Motor neuron (in vitro differentiated cells): ENCODE results near the gene ADCY3. TPM values are rescaled to one million over a fixed set of nuclear protein-coding genes. Genes with fewer than 3 reads are reported as not detected.
A peak's percentile ranks its signal among the peaks of the same experiment; 100 is the strongest.

Source experiments
- ATAC-seq, 8 experiments: fragments of 200-7000 bp; cut with Tn5 transposase; replicated peaks in 6 of 8; 2 replicates each; pipeline ENCODE4 v1.8.0; 2021; ENCODE audit warnings: mild to moderate bottlenecking in 8 of 8, moderate library complexity in 8 of 8
- H3K27ac ChIP-seq, 2 donors: fragments of 250-450 bp; sonication (Bioruptor Pico); 2 replicates each; pipeline ENCODE4 v1.9.0; 2021; ENCODE audit warnings: antibody characterized with exemption in 2 of 2, mild to moderate bottlenecking in 2 of 2, moderate library complexity in 1 of 2
- H3K4me1 ChIP-seq, 2 donors: fragments of 250-450 bp; sonication (Bioruptor Pico); replicated peaks in 1 of 2; 2 replicates each; pipeline ENCODE4 v1.6.1; 2021; ENCODE audit warnings: antibody characterized with exemption in 2 of 2, mild to moderate bottlenecking in 2 of 2, moderate library complexity in 1 of 2
- H3K4me3 ChIP-seq, 5 donors: fragments of 250-450 bp; sonication (Bioruptor Pico); 2 replicates each; pipeline ENCODE4 v1.9.0; 2021; ENCODE audit warnings: antibody characterized with exemption in 5 of 5, mild to moderate bottlenecking in 5 of 5, moderate library complexity in 4 of 5
- WGBS, 10 experiments: fragments of 450-650 bp; shearing (Covaris generic); methylation state at CpG; one replicate each; pipeline ENCODE4 v1.0.0; 2022; 5-methylcytosine and 5-hydroxymethylcytosine counted together
- in situ Hi-C, 9 experiments: fragments of 400-800 bp; cut with MboI; loops; one replicate each; pipeline ENCODE4 v1.15.0; 2021; ENCODE audit warnings: low sequenced_read_pairs in 9 of 9, low pct_unique_long_range_greater_than_20kb in 2 of 9; ENCODE audit not compliant: unreplicated experiment in 9 of 9
- total RNA-seq, 8 experiments: library from RNA; unstranded; fragments of 300-600 nt; gene quantifications; 2 replicates each; pipeline versions ENCODE4 v1.2.3 to v1.2.4, GENCODE V29; 2022

ADCY3 gene
- total RNA-seq, 8 experiments from 2014 or later: 10.2 to 91.3 (median 20.6) TPM

GRCh38 chr2:24834733-24835395, 85.2 kb downstream of the ADCY3 start:
- Histone ChIP-seq H3K27ac (no peak overlapping the region), H3K4me3 (no peak overlapping the region), H3K4me1 (peaks cover 0 to 4% of the 10 kb centered on the region in 2 donors)
- ATAC-seq: peak in 2 of 8 experiments; percentile 7 to 16
- 81 to 100% (median 92%) methylated on average over 1 to 15 of the region's 20 CpGs; no CpG with 5 or more reads in 5 of the 10 experiments for WGBS, 10 experiments
- in situ Hi-C loops: loop anchor here in 2 of 9 experiments (25.0 kb wide), 1 partner anchor 423 kb away; no protein-coding TSS in a partner anchor

DNA sequence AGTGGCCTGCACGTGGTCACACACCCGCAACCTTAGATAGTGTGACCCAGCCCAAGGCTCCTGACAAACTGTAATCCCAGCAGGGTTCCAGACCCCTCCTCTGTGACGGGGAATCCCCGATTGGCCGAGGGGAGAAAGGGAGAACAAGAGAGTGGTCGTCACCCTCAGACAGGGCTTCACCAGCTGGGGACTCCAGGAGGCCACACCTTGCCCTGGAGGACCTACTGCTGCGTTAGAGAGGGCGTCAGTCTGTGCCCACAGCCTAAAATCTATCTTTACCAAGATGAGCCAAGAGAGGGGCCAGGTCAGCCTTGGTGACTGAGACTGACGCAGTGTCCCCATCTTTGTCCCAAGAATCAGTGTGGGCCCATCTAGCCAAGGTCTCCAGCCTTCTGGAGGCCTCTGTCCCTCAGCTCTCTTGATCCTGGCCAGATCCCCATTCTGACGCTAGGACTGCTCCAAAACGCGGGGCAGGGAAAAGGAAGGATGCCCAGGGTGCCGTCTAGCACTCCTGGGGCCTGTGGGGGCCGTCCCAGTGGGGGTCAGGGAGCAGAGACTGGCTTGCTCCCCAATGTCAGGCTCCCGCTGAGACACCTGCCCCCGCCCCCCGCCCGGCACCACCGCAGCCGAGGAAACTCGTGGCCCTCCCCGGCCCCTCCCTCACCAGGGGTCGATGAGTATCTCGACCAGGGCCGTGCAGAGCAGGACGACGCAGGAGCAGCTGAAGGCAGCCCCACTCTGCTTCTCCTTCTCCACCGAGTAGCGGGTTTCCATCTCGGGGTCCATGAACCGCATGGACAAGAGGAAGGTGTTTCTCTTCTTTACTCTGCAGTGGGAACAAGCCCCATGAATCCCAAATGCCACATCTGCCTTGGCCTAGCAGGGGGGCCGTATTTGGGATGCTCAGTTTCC, 86.0 kb downstream of the ADCY3 start:
- peaks cover 0 to 4% of the 10 kb centered on the region in 2 donors for H3K4me1 ChIP-seq
- in situ Hi-C loops: loop anchor here in 2 of 9 experiments (25.0 kb wide), 1 partner anchor 422 kb away; no protein-coding TSS in a partner anchor
- peak in 2 of 8 experiments; percentile 20 to 30 for ATAC-seq
- no peak overlapping the region for H3K4me3 ChIP-seq
- no peak overlapping the region for H3K27ac ChIP-seq
- WGBS, 10 experiments: 80 to 100% (median 100%) methylated on average over 1 to 4 of the region's 32 CpGs; no CpG with 5 or more reads in 6 of the 10 experiments

- no peak overlapping the region for H3K4me3 ChIP-seq
- peak in 6 of 8 experiments; percentile 35 to 78 (median 52) for ATAC-seq
- WGBS, 10 experiments: 59 to 100% (median 83%) methylated on average over 1 to 16 of the region's 22 CpGs; no CpG with 5 or more reads in 3 of the 10 experiments
- H3K4me1 ChIP-seq: peaks cover 0 to 4% of the 10 kb centered on the region in 2 donors
- no peak overlapping the region for H3K27ac ChIP-seq
- in situ Hi-C loops: loop anchor here in 2 of 9 experiments (25.0 kb wide), 1 partner anchor 421 kb away; no protein-coding TSS in a partner anchor
These were observed 86.9 kb downstream of the ADCY3 start for GRCh38 chr2:24832931-24833701.

- WGBS, 10 experiments: 65 to 100% (median 80%) methylated on average over 2 to 8 of the region's 9 CpGs; no CpG with 5 or more reads in 2 of the 10 experiments
- in situ Hi-C loops: loop anchor here in 2 of 9 experiments (25.0 kb wide), 1 partner anchor 420 kb away; no protein-coding TSS in a partner anchor
- Histone ChIP-seq H3K27ac (no peak overlapping the region), H3K4me1 (peaks cover 0 to 4% of the 10 kb centered on the region in 2 donors), H3K4me3 (no peak overlapping the region)
- ATAC-seq: no peak
These were observed 87.5 kb downstream of the ADCY3 start for GRCh38 chr2:24832521-24832920.

DNA sequence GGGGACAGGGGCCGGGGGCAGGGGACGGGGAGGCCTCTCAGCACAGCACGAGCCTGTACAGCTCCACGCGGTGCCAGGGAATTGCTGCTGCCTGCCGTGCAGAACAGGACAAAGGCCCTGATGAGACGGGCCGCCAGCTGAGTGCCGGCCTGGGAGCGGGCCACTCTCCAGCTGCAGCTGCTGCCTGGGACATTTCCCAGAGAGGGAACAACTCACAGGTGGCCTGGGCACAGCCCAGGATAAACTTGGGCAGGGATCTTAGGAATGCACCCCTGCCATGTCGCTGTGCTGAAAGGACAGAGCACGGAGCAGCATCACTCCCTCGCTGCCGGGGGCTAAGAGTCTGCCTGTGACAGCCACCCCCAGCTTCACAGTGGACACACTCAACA, 88.0 kb downstream of the ADCY3 start:
- ATAC-seq: peak in 5 of 8 experiments; percentile 40 to 72 (median 50)

DNA sequence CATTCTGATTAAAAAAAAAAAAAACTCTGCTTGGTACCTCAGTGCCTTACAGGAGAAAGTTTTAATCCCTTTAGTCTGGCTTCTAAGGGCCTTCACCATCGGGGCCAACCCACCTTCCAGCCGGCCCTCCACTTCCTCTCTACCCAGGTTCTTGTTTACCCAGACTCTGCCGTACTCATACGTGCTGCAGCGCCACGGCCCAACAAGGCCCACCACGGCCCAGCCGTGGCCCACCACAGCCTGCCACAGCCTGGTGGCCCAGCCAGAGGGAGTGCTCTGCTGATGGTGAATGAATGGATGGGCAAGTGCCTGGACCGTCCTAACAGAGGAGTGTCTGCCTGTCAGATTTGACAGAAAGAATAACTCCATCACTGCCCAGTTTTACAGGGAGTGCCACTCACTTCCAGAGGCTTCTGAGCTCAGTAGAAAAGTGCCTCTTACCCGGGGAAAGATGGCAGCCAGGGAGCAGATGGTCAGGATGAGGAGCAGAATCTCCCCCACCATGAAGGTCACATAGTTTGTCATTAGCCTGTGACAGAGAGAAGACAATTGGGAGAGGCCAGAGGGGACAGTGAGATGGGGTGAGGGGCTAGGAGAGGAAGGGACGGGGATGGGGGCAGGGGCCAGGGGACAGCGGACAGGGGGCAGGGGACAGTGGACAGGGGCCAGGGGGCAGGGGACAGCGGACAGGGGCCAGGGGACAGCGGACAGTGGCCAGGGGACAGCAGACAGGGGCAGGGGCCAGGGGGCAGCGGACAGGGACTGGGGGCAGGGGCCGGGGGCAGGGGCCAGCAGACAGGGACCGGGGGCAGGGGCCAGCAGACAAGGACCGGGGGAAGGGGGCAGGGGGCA, 88.6 kb downstream of the ADCY3 start:
- Histone ChIP-seq H3K4me1 (peaks cover 0 to 4% of the 10 kb centered on the region in 2 donors), H3K27ac (no peak overlapping the region), H3K4me3 (no peak overlapping the region)
- 71 to 92% (median 79%) methylated on average over 1 to 7 of the region's 18 CpGs; no CpG with 5 or more reads in 5 of the 10 experiments for WGBS, 10 experiments
- no peak for ATAC-seq
- in situ Hi-C loops: loop anchor here in 2 of 9 experiments (25.0 kb wide), 1 partner anchor 419 kb away; no protein-coding TSS in a partner anchor

More for the DNA sequence above, 88.0 kb downstream of the ADCY3 start:
- in situ Hi-C loops: loop anchor here in 2 of 9 experiments (25.0 kb wide), 1 partner anchor 420 kb away; no protein-coding TSS in a partner anchor
- WGBS, 10 experiments: 50 to 63% (median 61%) methylated on average over 1 to 5 of the region's 14 CpGs; no CpG with 5 or more reads in 6 of the 10 experiments
- no peak overlapping the region for H3K4me3 ChIP-seq
- H3K27ac ChIP-seq: no peak overlapping the region
- H3K4me1 ChIP-seq: peaks cover 0 to 4% of the 10 kb centered on the region in 2 donors

DNA sequence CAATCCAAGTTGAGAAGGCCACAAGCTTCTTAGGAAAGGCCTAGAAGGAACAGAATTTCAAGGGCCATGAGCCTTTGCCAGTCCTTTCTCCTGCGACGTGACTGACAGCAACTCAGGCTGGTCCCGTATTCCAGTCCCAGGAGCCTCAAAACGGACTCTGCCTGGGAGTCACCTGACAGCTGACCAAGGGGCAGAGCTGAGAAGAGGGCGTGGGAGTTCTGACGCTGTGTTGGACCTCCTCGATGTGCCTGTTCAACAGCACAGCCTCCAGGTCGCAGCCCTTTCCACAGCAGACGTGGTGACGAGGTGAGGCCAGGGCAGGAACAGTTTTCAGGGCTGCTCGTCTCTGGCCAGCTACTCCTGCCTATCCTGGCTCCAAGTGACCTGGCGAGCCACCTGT, 89.3 kb downstream of the ADCY3 start:
- Histone ChIP-seq H3K4me1 (peaks cover 0 to 4% of the 10 kb centered on the region in 2 donors), H3K4me3 (no peak overlapping the region), H3K27ac (no peak overlapping the region)
- WGBS, 10 experiments: 100% methylated on average over 1 to 2 of the region's 12 CpGs; no CpG with 5 or more reads in 7 of the 10 experiments
- in situ Hi-C loops: loop anchor here in 2 of 9 experiments (25.0 kb wide), 1 partner anchor 418 kb away; no protein-coding TSS in a partner anchor
- no peak for ATAC-seq

DNA sequence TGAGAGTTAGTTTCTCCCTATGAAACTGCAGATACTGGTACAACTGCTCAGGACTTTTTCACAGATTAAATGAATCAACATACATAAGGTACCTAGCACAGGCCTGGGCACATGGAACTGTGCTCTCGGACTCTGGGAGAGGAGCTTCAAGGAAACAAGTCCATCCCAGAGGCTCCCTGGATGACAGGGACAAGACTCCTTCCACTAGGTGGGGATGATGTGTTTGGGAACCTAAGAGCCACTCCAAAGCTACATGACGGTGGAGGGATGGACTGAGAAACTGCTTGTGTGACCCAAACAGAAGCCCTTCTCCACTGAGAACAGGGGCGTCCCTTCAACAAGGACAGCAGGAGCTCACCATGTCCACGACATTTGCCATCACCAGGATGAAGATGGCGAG, 89.7 kb downstream of the ADCY3 start:
- Histone ChIP-seq H3K4me3 (no peak overlapping the region), H3K27ac (no peak overlapping the region), H3K4me1 (peaks cover 0 to 4% of the 10 kb centered on the region in 2 donors)
- ATAC-seq: no peak
- in situ Hi-C loops: loop anchor here in 2 of 9 experiments (25.0 kb wide), 1 partner anchor 418 kb away; no protein-coding TSS in a partner anchor
- WGBS, 10 experiments: 93 to 100% methylated on average over 1 to 2 of the region's 5 CpGs; no CpG with 5 or more reads in 8 of the 10 experiments

GRCh38 chr2:24828238-24828996, 91.6 kb downstream of the ADCY3 start:
- in situ Hi-C loops: loop anchor here in 3 of 9 experiments (10.0 to 25.0 kb wide), 2 partner anchors 414 to 416 kb away; no protein-coding TSS in a partner anchor
- no peak for ATAC-seq
- Histone ChIP-seq H3K4me3 (no peak overlapping the region), H3K27ac (no peak overlapping the region), H3K4me1 (peaks cover 0 to 4% of the 10 kb centered on the region in 2 donors)
- WGBS, 10 experiments: 50 to 100% (median 77%) methylated on average over 1 to 10 of the region's 17 CpGs; no CpG with 5 or more reads in 1 of the 10 experiments

DNA sequence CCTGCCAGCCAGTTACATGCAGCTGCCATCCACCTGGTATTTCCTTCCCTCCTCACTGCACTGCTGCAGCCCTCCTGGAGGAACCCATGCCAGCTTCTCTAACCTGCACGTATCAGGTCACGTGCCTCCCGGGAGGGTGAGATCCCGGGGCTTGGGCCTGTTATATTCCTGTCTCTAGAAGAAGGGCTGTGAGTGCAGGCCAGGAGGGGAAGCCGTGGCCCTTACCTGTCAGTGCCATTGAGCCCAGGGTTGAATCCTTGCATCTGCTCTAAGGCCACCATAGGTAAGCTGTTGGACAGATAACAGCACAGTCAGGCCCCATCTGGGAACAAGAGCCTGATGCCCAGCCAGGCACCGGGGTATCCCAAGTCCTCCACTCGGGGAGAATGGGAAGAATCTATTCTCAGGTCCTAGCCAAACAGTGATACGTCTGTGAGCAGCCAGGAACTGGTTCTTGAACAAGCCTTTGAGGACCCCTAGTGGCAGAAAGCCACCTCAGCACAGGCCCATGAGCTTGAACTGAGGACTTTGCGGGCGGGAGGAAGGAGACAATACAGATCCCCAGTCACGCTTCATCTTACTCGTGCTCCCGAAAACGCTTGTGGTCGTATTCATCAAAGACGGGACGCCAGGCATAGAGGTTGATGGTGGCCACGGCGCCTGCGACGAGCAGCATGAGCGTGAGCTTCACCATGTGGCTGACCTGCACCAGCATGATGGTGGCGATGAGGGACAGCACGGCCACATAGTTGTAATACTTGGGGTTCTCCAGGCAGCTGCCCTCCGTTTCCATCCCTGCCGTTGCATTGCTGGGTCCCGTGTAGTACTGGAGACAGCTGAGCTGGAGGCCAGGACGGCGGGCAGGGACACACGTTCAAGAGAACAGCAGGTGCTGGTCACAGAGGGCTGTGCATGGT, 92.5 kb downstream of the ADCY3 start:
- H3K4me3 ChIP-seq: no peak overlapping the region
- in situ Hi-C loops: loop anchor here in 3 of 9 experiments (10.0 to 25.0 kb wide), 2 partner anchors 413 to 415 kb away; no protein-coding TSS in a partner anchor
- 23 to 85% (median 35%) methylated on average over 2 to 14 of the region's 30 CpGs; no CpG with 5 or more reads in 3 of the 10 experiments for whole genome bisulfite sequencing, 10 experiments
- peak; percentile 92 to 98 (median 98) for ATAC-seq
- H3K4me1 ChIP-seq: peaks cover 0 to 5% of the 10 kb centered on the region in 2 donors
- no peak overlapping the region for H3K27ac ChIP-seq
